NCI-H1694 treated with DMSO at 0.1 percent for 48 hours (cell line): ENCODE results near the gene SCUBE2.

Experiments used
- DNase-seq: peaks from one replicate; lab custom pipeline; 2025; lab: John Stamatoyannopoulos, UW

SCUBE2 gene

DNA sequence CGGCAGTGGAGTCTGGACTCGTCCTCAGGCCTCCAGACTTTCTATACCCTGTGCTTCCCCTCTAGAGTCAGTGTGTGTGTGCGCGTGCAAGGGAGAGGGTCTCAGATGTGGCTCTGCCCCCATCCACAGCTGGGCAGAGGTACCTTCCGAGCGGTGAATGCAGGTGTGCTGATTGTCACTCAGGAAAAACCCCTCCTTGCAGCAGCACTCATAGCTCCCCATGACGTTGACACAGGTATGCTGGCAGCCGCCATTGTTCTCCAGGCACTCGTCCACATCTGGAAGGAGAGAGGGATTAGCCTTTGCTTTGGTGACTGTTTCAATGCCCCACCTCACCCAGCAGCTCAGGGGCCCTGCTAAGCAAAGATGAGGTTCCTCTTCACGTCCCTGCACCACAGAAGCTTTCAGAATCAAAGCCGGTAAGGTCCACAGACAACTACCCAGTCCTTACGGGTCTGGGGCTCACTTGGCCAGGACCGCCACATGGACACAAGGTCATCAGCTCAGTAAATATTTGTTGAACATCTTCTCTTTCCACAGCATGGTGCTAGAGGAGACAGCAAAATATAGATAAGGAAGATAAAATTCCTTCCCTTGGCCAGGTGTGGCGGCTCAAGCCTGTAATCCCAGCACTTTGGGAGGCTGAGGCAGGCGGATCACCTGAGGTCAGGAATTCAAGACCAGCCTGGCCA, 16.9 kb downstream of the SCUBE2 start:
- no peak for DNase-seq

DNA sequence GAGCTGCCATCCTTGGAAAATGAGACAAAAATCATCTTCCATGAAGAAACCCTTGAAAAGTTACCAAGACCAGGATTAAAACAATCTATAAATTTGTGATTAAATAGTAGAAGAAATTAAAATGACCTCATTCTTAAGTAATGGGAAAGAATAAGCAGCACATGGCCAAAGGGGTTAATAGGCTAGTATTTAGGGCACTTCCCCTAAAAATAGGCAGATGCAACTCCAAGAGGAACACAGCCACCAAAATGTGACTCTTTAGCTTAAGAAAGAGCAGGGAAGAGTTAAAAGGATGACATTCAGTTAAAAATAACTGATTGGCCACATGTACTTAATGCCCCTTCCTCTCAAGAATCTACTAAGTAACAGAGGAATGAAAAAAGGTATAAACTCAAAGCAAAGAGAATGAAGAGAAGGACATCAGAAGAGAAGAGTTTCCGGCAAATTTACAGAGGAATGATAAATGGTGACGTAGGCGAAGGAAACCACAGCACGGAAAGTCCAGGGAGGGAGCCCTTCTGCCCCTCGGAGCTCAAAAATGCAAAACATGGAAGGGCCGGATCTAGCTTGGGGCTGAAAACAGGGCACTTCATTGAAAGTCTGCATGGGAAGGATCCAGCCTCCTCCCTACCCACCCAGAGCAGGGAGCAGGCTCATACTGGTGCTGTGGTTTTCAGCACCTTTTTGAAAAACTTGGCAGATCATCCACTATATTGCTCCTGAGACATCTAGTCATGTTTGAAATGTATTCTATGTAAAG, 17.8 kb downstream of the SCUBE2 start:
- no peak for DNase-seq

DNA sequence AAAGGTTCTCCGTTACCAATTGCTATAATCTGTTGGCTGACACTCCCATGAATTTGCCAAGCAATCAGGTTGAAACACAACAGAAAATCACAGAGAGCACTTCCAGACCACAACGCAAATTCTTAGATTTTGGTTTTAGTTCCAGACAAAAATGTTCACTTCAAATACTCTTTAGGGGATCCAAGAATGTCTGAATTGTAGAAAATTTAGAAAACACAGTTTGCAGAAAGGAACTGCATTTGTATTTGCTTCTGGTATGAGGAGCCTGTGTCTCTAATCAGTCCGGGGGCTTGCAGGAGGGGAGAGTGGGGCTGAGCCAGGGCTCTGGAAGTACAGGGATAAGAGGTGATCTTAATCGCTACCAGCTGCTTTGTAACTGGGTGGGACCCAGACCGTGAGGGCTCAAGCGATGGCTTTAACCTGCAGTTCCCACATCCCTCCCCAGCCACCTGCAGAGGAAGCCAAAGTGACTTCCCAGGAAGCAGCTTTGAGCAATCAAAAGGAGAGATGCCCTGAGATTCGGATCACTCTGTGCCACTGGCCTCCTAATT, 18.7 kb downstream of the SCUBE2 start:
- DNase-seq, result no peak

DNA sequence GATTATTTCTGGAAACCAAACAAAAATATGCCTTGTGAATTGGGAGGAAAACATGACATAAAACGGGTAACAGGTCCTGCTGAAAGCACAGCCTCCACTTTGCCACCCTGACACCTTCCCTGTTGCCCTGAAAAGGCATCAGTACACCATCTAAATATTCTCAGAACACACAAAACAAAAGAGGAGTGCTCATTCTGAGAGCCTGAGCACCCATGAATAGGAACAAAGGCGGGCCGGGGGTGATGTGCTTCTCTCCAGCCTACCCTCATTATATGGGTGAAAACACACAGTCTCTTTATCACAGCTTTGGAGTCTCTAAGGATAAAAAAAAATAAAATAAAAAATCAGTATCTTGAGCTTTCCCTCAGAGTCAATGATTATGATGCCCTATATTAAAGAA, 19.7 kb downstream of the SCUBE2 start:
- DNase-seq, result no peak

DNA sequence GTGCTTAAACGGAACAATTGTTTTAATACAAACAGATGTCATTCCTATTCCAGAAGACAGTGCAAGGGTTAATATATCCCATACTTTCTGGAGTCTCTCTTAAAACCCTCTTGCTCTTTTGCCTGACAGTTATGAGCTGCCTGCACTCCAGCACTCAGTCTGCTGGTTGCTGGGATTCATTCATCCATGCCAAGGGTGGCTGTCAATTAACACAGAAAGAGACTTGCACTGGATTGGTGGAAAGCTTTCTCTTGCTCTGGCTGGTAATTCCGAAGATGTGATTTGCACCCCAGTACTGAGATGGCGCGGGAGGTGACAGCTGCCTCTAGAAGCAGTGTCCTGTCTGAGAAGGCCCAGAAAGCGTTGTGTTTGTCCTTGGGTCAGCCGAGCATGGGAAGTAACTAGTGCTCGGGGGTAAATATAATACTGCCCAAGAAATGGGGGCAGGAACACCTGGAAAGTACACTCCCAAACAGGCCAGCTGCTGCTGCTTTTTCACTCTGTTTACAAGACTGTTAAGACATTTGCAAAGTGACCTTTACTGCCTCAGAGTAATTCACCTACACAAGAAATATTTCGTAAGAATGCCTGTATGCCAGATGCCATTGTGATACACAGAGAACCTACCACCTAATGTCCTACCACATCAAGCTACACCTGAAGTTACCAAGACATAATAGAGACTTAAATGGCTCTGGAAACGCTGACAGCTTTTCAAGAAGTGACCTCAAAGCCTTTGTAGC, 20.5 kb downstream of the SCUBE2 start:
- no peak for DNase-seq

DNA sequence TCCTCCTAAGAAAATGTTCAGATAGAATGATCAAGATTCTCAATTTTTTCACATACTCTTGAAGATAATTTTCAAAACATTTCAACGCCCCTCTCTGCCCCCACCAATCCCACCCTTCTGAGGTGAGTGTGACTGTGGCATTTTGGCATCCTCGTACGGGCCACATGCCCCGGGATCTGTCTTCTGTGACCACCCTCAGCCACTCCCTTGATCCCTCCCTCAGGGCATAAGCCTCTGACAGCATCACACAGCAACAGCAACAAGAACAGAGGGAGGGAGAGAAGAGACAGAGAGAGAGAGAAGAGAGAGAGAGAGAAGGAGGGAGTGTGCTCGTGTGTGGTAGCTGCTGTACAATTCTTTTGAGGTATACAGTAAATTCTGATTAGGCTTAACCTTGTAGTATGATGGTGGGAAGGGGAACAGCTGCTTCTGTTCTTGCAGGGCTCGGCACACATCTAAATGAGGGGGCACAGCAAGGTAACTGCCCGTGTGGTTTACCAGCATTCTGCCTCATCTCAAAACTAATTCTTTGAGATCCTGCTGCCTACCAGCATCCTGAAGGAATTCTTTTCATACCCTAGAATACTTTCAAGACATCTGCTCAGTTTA, 21.4 kb downstream of the SCUBE2 start:
- DNase-seq, result no peak

DNA sequence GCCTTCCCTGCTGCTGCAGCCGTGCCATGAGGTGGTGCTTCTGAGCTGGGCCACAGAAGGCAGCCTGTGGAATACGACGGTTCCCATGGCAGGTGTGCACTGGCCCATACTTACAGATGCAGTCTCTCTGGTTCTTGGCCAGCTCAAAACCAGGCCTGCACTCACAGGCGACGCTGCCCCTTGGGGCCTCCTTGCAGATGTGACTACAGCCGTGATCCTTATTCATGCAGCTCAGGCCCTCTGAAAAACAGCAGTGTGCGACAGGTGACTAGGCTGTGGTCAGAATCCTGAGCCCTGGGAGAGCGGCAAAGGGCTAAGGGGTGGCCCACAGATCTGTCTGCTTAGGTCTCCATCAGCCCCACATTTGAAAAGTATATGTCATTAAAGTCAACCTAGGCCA, 22.1 kb downstream of the SCUBE2 start:
- DNase-seq, result no peak

DNA sequence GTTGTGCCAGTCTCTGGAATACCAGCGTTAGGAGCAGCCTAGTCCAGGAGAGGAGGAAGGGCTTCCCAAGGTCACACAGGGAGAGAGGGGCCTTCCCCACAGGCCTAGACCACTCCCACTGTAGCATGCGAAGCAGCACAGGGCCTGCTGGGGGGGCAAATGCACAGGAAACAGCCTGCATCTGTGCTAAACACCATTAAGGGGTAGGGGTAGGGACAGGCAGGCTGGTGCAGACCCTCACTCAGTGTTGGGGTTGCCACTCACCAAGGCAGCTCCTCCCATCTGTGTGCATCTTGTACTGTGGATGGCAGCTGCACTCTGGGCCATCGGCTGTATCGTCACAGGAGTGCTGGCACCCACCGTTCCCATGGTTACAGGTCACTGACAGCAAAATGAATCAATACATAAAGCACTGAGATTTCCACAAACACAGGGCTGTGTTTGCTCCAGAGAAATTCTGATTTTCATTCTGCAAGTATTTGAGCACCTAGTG, 24.9 kb downstream of the SCUBE2 start:
- peak; percentile 23 for DNase-seq

DNA sequence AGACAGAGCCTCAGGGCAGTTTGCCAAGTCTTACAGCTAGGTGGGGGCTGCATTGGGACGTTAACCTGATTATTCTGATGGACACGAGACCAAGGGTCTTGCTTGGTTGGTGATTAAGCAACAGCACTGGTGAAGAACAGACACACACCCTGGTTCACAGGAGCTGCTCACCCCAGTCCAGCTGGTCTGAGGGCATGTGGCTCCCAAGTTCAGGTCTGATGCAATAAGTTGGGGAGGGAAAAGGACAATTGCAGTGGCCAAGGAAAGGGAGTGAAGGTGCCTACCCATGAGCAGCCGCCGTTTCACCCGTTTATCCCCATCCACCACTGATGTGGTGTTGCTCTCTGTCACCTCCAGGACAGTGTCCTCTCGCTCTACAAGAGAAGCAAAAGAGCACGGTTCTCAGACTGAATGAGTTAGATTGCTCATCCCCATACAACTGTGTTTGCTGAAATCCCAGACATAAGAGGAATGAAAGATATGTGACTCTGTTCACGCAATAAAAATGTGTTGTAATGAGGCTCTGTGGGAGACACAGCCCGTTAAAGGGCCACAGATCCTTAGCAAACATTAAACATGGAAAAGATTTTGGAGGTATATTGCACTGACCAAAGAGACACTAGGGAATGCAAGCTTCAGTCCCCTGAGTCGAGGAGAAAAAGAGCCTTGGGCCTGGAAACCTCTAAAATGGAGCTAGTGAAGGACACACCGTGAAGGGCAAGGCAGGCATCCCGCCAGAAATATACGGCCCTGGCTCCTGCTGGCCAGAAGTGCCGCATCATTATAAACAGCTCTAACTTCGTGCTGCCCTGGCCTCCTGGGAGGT, 25.6 kb downstream of the SCUBE2 start:
- DNase-seq, result no peak

DNA sequence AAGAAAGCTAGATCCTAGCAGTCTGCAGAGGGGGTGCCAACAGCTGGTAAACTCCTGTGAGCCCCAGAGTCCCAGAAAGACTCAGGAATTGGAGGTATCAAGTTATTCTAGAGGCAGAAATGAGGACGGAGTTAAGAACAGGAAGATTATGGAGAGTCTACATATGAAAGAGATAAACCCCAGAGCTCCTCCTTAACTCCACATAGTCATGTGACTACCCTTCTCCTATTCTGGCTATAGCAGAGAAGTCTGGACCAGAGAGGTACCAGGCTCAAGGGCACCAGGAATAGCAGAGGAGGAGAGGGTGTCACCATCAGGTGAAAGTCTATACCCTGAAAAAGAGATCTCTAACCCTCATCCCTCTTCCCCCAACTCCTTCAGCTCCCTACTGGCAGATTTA, 29.6 kb downstream of the SCUBE2 start:
- DNase-seq, result no peak

DNA sequence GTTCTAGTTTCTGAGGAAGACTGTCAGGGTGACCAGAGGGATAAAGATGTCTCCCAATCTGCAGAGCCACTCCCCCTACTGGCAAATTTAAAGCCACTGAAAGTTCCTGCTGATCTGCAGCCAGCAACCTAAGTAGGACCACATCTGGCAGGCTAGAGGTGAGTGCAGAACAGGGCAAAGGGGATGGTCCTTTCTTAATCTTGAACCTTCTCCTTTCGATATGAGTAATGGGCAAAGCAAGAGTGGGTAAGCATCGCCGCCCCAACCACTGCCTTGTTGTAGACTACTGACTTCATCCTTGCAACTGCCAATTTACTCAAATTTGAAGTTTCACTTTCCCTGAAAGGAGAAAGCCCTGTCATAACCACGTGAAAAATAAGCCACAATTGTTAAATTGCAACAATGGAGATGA, 30.7 kb downstream of the SCUBE2 start:
- DNase-seq, result no peak

DNA sequence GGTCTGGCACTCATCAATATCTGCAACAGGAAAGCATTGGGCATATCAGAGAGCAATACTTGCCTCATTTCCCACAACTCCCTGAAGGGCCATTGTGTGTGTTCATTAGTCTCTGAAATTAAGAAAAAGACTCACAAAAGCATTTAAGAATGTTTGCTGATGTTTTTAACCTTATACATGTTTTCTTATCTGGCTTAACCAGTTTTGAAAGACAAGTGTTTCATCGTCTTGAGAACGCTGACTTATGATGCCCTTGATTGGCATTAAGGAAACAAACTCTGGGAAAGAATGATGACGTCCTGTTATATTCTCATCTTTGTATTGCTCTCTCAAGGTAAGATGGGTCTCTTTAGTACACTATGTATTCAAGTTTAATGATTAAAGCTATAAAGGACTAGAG, 32.0 kb downstream of the SCUBE2 start:
- no peak for DNase-seq

DNA sequence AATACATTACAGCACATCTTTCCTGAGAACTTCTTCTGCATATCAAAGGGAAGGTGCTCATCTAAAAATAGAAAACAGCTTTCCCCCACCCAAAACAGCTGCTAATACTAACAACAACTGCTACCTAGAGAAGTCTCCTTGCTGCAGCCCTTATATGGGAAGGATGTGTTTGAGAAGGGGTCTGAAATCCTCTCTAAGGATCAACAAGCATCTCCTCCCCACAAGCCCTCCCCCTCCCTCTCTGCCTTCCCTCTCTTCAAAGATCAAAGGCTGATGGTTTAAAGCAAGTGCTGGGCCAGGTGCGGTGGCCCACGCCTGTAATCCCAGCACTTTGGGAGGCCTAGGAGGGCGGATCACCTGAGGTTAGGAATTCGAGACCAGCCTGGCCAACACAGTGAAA, 33.5 kb downstream of the SCUBE2 start:
- DNase-seq, result no peak

DNA sequence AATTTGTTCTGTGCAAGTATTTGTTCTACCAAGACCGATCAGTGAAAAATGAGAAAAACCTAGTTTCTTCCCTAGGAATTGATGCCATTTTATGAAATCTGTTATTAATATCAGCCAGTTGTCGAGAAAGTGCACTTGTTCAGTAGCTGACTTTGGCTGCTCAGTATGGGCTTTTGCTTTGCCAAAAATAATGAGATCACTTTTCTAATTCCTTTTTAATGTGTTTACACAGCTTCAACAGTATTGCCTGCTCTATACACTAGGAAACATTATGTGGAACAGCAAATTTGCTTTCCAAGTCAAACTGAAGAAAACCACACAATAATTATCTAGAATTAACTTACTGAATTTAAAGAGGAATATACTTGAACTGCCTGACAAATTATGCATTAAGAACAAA, 34.4 kb downstream of the SCUBE2 start:
- DNase-seq, result no peak

DNA sequence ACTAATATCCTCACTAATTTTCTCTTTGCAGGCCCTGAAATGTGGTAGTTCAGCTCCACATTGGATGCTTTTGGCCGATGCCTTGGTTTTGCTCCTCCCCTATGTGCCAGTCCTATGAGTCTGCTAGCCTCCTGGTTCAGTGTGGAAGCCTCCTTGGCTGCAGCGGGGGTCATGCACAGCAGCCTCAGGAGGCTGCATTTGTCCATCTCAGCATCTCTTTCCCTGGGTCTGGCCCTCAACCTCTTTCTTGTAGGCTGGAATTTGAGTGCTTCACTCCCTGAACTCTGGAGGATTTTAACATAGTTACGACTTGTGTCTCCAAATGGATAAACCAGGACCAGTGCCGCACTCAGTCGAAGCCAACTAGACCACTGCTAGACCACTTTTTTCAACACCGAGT, 34.9 kb downstream of the SCUBE2 start:
- no peak for DNase-seq

DNA sequence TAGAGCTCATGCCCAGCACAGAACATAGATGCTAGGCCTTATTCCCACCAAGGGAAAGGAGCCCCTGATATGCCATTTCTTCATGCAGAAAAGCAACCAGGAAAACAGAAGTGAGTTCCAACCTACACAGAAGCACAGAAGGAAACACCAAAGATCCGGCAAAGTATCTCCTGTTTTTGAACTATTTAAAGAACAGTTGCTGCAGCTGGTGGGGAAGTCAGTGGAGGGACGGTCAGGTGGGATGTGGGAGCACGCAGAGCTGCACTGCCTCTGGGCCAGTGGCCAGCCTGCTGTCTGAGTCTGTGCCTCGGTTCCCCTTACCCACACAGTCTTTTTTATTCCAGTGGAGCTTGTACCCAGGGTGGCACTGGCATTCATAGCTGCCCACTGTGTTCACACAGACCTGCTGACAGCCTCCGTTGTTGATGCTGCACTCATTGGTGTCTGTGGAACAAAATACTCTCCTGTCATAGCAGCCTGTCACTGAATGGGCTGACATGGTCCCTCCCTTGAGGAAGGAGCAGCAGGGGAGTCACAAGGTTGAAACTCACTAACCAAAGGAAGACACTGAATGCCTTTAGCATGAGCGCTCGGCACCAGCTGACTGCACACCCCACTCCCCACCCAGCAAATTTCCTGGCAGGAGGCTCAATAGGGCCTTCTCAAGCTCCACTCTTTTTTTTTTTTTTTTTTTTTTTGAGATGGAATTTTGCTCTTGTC, 37.9 kb downstream of the SCUBE2 start:
- DNase-seq, result no peak

DNA sequence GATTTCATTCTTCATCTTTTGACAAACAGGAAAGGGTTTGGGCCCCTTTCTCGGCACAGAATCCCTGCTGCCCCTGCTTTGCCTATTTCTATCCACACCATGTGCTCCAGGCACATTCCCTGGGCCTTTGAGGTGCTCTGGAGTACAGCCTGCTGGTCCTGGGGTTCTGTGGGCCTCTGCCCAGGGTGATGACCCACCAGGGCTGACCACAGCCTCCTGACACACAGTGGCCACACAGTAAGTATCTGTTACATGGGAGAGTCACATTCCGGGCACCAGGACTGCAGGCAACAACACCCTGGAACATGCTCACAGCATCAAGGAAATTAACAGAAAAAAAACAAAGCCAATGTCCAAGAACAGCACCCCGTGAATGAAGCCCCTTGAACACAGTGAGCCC, 39.1 kb downstream of the SCUBE2 start:
- no peak for DNase-seq

DNA sequence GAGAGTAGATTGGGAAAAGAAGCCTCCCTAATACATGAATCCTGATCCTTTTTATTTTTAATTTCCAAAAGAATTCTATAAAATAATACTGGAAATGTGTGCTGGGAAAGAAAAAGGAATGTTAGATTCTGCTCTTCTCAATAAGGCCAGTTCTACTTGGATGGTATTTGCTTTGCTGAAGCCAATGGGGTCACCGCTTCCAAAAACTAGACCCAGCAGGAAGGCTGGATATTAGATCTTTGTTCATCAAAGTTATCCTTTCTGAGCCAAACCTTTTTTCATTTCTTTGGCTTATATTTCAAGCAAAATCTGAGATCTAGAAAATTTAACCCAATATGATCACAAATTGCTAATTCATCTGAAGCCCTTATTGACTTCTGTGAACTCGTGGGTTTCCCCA, 41.4 kb downstream of the SCUBE2 start:
- no peak for DNase-seq

DNA sequence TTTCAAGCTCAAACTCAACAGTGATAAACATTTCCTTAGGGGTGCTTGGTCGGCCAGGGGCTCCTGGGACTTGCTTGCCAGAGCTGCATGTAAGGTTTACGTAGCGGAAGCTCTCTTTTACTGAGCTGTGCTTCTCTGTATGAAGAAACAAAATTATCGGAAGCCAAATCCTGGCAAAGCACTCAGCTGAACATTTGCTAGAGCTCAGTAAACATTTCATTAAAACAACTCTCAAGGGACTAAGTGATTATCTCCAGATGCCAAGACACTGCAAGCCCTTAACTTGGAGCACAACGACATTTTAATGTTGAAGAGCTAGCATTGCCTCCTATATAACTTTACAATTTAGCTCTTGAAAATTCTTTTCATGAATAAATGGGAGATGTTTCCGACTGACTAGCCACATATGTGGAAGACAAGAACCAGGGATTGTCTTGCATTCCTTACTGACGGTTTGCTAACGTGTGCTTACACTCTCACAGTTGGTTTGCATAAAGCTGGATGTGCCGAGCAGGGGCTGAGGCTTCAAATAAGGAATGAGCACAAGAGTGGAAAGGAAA, 43.4 kb downstream of the SCUBE2 start:
- DNase-seq, result peak; percentile 67

DNA sequence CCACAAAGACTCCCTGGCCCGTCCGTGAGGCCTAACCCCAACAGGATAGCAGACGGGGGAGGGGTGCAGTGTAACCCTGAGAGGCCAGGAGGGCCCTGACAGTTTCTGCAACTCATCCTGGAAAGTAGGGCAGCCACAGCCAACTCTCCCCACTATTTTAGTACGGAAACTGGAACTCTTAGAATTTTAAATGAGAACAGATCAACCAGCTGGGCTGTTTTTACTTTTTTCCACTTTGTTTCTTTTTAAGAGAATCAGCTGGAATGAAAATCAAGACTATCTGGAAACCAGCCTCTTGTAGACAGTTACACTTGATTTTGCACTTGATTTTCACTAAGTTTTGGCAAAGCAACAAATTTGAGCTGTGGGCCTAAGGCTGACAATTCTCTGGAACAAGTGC, 44.9 kb downstream of the SCUBE2 start:
- DNase-seq, result no peak
